Measurements from ENCODE around the gene PAIP2. TPM values are rescaled to one million over a fixed set of nuclear protein-coding genes. Genes with fewer than 3 reads are reported as not detected.

The PAIP2 gene
- total and polyA plus RNA-seq, 7 experiments from 2014 or later: 88.8 to 417 (median 119) TPM

DNA sequence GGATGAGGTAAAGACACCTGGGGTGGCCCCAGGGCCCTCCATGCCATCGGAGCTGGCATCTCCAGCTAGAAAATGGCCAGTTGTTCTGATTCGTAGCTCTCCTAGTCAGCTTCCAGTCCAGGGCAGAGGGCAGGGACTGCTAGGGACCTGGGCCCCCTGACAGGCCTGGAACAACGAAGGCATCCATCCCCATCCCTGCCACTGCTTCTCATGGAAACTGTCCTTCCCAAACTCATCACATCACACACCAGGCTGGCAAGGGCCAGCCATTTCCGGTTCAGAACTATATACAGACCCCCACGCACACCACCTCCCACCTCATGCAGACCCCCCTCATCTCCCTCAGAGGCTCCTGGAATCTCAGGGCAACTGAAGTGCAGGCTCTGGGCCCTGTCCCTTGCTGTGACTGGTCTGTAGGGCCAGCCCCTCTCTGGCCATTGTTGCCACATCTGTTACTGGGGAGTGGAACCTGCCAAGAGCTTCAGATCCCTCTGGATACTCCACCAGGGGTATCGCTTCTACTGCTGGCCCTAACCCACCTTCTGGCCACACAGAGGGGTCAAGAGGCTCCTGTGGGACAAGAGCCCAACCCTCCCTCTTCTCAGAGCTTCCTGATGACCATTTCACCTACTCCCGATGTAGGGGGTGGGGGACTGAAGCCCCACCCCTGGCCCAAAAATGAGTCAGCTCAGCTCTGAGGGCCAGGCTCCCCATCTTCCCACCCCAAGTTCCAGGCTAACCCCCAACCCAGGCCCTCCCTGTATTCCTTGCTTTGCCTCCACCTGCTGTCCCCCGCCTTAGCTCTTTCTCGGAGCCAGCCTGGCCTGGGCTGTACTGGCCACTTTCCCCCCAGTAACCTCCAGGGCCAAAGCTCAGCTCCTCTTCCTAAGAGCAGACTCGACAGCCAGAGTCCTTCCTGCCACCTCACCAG lies 49.2 kb downstream of the PAIP2 start:
- Histone ChIP-seq H3K36me3 (ENCODE audit: control insufficient read depth in 2 of 3, insufficient read depth in 3 of 3, low read length in 3 of 3) (peaks cover 0 to 6% (median 0%) of the 10 kb centered on the region in 3 experiments), H3K9me3 (ENCODE audit: control insufficient read depth in 2 of 3, low read length in 3 of 3) (no peaks in the 10 kb centered on the region), H3K4me3 (ENCODE audit: low read length) (no peak overlapping the region), H3K4me1 (ENCODE audit: control insufficient read depth in 2 of 2, insufficient read depth in 2 of 2, low read length in 2 of 2) (peaks cover 5 to 34% of the 10 kb centered on the region in 2 donors), H3K27me3 (ENCODE audit: control insufficient read depth in 2 of 2, insufficient read depth in 2 of 2, low read length in 2 of 2) (no peaks in the 10 kb centered on the region), H3K27ac (ENCODE audit: low read depth, low read length) (no peak overlapping the region)
- ChIA-PET POLR2A (interaction anchor here (0.6 to 4.6 kb wide), 2 partner anchors 13 to 304 kb away, joined by 4 to 24 read pairs; partner anchors contain the start of gene SPATA24), CTCF (interaction anchor here (0.6 to 1.3 kb wide), 7 partner anchors 13 to 934 kb away, joined by 3 to 4 read pairs (median 3); partner anchors contain the start of gene SPATA24)
- peaks cover 14 to 59% (median 34%) of the 10 kb centered on the region in 7 donors for H3K4me1 Mint-ChIP-seq
- ATAC-seq: no peak
- intact Hi-C loops (cut with micrococcal nuclease): loop anchor here (1.0 to 10.0 kb wide), 4 partner anchors 170 to 926 kb away; partner anchors contain the start of genes CTNNA1 (in 1 of the 2), EGR1 (in 1 of the 2) and UBE2D2 (in 1 of the 2)
- no peaks in the 10 kb centered on the region for H3K9me3 Mint-ChIP-seq
- no peaks in the 10 kb centered on the region for H3K27me3 Mint-ChIP-seq
- DNase-seq: no peak
- peak overlapping the region; percentile 56 to 96 (median 82) for H3K4me3 Mint-ChIP-seq
- H3K36me3 Mint-ChIP-seq: peaks cover 0 to 16% (median 0%) of the 10 kb centered on the region in 5 donors
- peak overlapping the region in 7 of 9 donors; percentile 14 to 99 (median 74) for H3K27ac Mint-ChIP-seq

DNA sequence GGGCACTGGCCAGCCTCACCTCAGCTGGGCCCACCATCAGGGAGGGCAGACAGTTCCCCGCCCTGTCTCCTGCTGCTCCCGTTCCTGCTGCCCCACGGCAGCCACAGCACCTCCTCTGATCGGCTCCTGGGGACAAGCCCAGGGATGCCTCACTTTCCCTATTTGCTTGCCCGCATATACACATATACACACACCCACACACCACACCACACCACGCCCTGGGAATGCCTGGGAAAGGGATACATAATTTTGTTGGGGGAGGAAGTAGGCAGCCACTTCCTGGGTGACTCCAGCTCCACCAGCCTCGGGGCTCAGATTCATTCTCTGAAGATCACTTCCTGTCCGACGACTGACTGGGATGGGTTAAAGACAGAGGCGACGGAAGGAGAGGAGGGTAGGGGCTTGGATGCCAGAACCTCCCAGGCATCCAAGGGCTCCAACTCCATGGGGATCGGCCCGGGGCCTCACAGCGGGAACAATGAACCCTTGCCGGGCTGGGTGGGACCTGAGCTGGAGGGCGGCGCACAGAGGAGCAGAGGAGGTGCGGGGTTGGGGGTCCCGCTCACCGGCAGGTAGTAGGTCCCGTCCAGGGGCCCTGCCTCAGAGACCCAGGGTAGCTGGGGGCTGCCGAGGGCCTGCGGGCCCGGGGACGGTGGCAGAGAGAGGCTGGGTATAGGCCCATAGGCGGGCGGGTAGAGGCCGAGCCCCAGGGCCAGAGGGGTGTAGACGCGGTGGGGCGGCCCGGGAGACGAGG lies 50.1 kb downstream of the PAIP2 start:
- CTCF ChIA-PET: interaction anchor here (0.6 to 1.3 kb wide), 6 partner anchors 12 to 935 kb away, joined by 3 to 4 read pairs (median 3); partner anchors contain the start of gene SPATA24
- peaks cover 5 to 34% of the 10 kb centered on the region in 2 donors for H3K4me1 ChIP-seq (ENCODE audit: control insufficient read depth in 2 of 2, insufficient read depth in 2 of 2, low read length in 2 of 2)

DNA sequence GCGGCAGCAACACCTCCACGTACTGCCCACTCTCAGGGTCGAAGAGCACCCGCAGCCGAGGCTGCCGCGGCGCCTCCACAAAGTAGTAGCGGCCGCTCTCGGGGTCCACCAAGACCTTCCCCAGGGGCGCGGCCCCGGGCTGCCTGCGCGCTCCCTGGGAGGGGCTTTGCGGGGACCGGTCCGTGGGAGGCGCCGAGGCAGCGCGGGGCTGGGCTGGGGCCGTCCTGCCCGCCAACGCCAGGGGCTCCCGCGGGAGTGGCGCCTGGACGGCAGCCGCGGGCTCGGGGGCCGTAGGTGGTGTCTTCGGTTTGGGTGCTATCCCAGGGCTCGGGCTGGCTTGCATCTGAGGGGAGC lies 50.6 kb downstream of the PAIP2 start:
- peak overlapping the region in 1 of 9 donors; percentile 99 for H3K27ac Mint-ChIP-seq
- H3K36me3 Mint-ChIP-seq: peaks cover 0 to 15% (median 0%) of the 10 kb centered on the region in 5 donors
- H3K4me1 Mint-ChIP-seq: peaks cover 12 to 60% (median 23%) of the 10 kb centered on the region in 7 donors

More for the DNA sequence above, 50.1 kb downstream of the PAIP2 start:
- Histone ChIP-seq H3K4me3 (ENCODE audit: low read length) (peak overlapping the region; percentile 76), H3K27ac (ENCODE audit: low read depth, low read length) (no peak overlapping the region), H3K9me3 (ENCODE audit: control insufficient read depth in 2 of 3, low read length in 3 of 3) (no peaks in the 10 kb centered on the region), H3K36me3 (ENCODE audit: control insufficient read depth in 2 of 3, insufficient read depth in 3 of 3, low read length in 3 of 3) (peaks cover 0 to 6% (median 0%) of the 10 kb centered on the region in 3 experiments), H3K27me3 (ENCODE audit: control insufficient read depth in 2 of 2, insufficient read depth in 2 of 2, low read length in 2 of 2) (no peaks in the 10 kb centered on the region)
- Mint-ChIP-seq H3K4me3 (peak overlapping the region; percentile 56 to 96 (median 82)), H3K27me3 (no peaks in the 10 kb centered on the region), H3K9me3 (no peaks in the 10 kb centered on the region), H3K27ac (peak overlapping the region in 8 of 9 donors; percentile 19 to 99 (median 73)), H3K4me1 (peaks cover 12 to 59% (median 25%) of the 10 kb centered on the region in 7 donors), H3K36me3 (peaks cover 0 to 13% (median 0%) of the 10 kb centered on the region in 5 donors)
- peak; percentile 4 for ATAC-seq
- POLR2A ChIA-PET: interaction anchor here (0.6 to 4.6 kb wide), 2 partner anchors 12 to 303 kb away, joined by 4 to 24 read pairs; partner anchors contain the start of gene SPATA24
- peak in 1 of 9 donors; percentile 51 for DNase-seq
- intact Hi-C loops (cut with micrococcal nuclease): loop anchor here (1.0 to 10.0 kb wide), 10 partner anchors 13 to 927 kb away; partner anchors contain the start of genes PAIP2 (in 2 of the 2), SPATA24 (in 2 of the 2), CTNNA1 (in 1 of the 2) and DNAJC18 (in 1 of the 2)

DNA sequence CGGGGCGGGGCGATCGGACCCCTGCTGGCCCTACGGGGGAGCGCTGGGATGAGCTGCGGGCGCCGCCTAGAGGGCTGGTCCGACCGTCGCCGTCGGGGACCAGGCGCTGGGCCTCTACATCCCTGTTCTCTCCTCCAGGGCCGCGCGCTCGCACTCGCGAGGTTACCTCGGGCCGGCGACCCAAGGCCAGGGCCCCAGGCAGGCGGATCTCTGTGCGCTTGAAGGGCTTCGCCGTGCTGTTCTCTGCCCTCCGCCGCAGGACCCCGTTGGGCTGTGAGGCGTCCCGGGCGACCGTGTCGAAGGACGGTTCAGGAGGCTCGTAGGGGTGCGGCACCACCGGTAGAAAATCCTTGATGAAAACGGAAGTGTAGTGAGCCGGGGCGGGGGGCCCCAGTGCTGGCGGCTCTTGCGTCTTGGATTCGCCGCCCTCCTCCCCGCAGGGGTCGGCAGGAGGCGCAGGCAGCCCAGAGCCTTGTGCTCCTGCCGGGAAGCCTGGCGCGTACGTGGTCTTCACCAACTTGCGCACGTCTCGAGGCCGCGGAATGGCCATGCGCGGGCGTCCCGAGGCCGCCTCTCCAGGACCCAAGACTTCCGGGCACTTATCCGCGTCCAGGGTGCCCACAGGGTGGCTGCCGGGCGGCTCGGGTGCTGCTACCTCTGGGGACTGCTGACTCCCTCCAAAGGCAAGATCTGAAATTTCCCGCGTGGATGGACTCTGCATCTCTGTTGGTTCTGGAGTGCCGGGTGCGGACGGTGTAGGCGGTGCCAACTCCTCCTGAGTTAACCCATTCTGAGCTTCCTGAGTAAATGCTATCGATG lies 51.2 kb downstream of the PAIP2 start:
- ChIA-PET POLR2A (interaction anchor here (4.6 kb wide), 1 partner anchor 11 kb away, joined by 24 read pairs; the partner anchor contains the start of gene SPATA24), CTCF (no interaction called here)
- Mint-ChIP-seq H3K27me3 (no peaks in the 10 kb centered on the region), H3K36me3 (peaks cover 0 to 15% (median 0%) of the 10 kb centered on the region in 5 donors), H3K4me1 (peaks cover 12 to 61% (median 23%) of the 10 kb centered on the region in 7 donors), H3K4me3 (peak overlapping the region; percentile 87 to 97 (median 90)), H3K9me3 (no peaks in the 10 kb centered on the region), H3K27ac (peak overlapping the region in 6 of 9 donors; percentile 7 to 97 (median 59))
- peak; percentile 82 for ATAC-seq
- Histone ChIP-seq H3K4me3 (ENCODE audit: low read length) (peak overlapping the region; percentile 76), H3K27me3 (ENCODE audit: control insufficient read depth in 2 of 2, insufficient read depth in 2 of 2, low read length in 2 of 2) (no peaks in the 10 kb centered on the region), H3K9me3 (ENCODE audit: control insufficient read depth in 2 of 3, low read length in 3 of 3) (no peaks in the 10 kb centered on the region), H3K4me1 (ENCODE audit: control insufficient read depth in 2 of 2, insufficient read depth in 2 of 2, low read length in 2 of 2) (peaks cover 5 to 34% of the 10 kb centered on the region in 2 donors), H3K36me3 (ENCODE audit: control insufficient read depth in 2 of 3, insufficient read depth in 3 of 3, low read length in 3 of 3) (peaks cover 0 to 6% (median 0%) of the 10 kb centered on the region in 3 experiments), H3K27ac (ENCODE audit: low read depth, low read length) (peak overlapping the region; percentile 17)
- DNase-seq: peak; percentile 39 to 87 (median 60)
- intact Hi-C loops (cut with micrococcal nuclease): loop anchor here (1.0 to 10.0 kb wide), 10 partner anchors 11 to 928 kb away; partner anchors contain the start of genes PAIP2 (in 2 of the 2), SPATA24 (in 2 of the 2), CTNNA1 (in 1 of the 2) and DNAJC18 (in 1 of the 2)

More for the DNA sequence above, 50.6 kb downstream of the PAIP2 start:
- intact Hi-C loops (cut with micrococcal nuclease): loop anchor here (1.0 to 10.0 kb wide), 10 partner anchors 12 to 928 kb away; partner anchors contain the start of genes PAIP2 (in 2 of the 2), SPATA24 (in 2 of the 2), CTNNA1 (in 1 of the 2) and DNAJC18 (in 1 of the 2)
- POLR2A ChIA-PET: interaction anchor here (4.6 kb wide), 1 partner anchor 11 kb away, joined by 24 read pairs; the partner anchor contains the start of gene SPATA24
- Mint-ChIP-seq H3K4me3 (peak overlapping the region; percentile 87 to 97 (median 90)), H3K9me3 (no peaks in the 10 kb centered on the region), H3K27me3 (no peaks in the 10 kb centered on the region)
- Histone ChIP-seq H3K27ac (ENCODE audit: low read depth, low read length) (no peak overlapping the region), H3K36me3 (ENCODE audit: control insufficient read depth in 2 of 3, insufficient read depth in 3 of 3, low read length in 3 of 3) (peaks cover 0 to 6% (median 0%) of the 10 kb centered on the region in 3 experiments), H3K4me1 (ENCODE audit: control insufficient read depth in 2 of 2, insufficient read depth in 2 of 2, low read length in 2 of 2) (peaks cover 5 to 34% of the 10 kb centered on the region in 2 donors), H3K27me3 (ENCODE audit: control insufficient read depth in 2 of 2, insufficient read depth in 2 of 2, low read length in 2 of 2) (no peaks in the 10 kb centered on the region), H3K4me3 (ENCODE audit: low read length) (peak overlapping the region; percentile 76), H3K9me3 (ENCODE audit: control insufficient read depth in 2 of 3, low read length in 3 of 3) (no peaks in the 10 kb centered on the region)
- ATAC-seq: peak; percentile 39
- CTCF ChIA-PET: no interaction called here
- DNase-seq: no peak

DNA sequence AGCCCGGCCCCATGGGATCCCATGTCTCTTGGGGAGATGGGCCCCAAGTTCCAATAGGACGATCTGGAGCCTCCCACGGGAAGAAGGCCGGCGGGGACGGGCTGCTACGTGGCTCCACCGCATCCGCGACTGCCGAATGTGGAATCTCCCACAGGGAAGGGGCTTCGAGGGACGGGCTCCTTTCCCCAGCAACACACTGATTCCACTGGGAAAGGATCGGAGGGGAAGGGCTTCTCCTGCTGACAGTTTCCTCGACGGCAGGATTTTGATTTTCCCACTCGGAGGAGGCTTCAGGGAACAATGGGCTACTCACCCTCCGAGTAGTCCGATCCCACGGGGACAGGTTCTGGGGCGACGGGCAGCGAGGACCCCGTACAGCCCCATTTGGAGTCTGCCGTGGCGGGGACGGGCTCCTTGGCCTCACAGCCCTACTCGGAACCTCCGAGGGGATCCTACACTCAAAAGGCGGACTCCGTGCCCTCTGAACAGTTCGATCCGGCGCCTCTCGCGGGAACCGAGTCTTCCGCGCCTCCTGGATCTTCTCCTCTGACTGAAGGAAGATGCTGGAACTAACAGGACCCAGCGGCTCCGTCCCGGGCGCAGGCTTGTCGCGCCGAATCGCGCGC lies 52.0 kb downstream of the PAIP2 start:
- Mint-ChIP-seq H3K4me3 (peak overlapping the region; percentile 87 to 97 (median 90)), H3K4me1 (peaks cover 12 to 56% (median 23%) of the 10 kb centered on the region in 7 donors), H3K36me3 (peaks cover 0 to 15% (median 0%) of the 10 kb centered on the region in 5 donors), H3K27ac (peak overlapping the region in 6 of 9 donors; percentile 7 to 97 (median 30)), H3K27me3 (no peaks in the 10 kb centered on the region), H3K9me3 (no peaks in the 10 kb centered on the region)
- ChIA-PET CTCF (no interaction called here), POLR2A (interaction anchor here (1.1 to 4.6 kb wide), 4 partner anchors 10 to 100 kb away, joined by 3 to 24 read pairs (median 4); partner anchors contain the start of genes MATR3, PAIP2 and SPATA24)
- Histone ChIP-seq H3K4me3 (ENCODE audit: low read length) (peak overlapping the region; percentile 76), H3K9me3 (ENCODE audit: control insufficient read depth in 2 of 3, low read length in 3 of 3) (no peaks in the 10 kb centered on the region), H3K4me1 (ENCODE audit: control insufficient read depth in 2 of 2, insufficient read depth in 2 of 2, low read length in 2 of 2) (peaks cover 5 to 34% of the 10 kb centered on the region in 2 donors), H3K27me3 (ENCODE audit: control insufficient read depth in 2 of 2, insufficient read depth in 2 of 2, low read length in 2 of 2) (no peaks in the 10 kb centered on the region), H3K36me3 (ENCODE audit: control insufficient read depth in 2 of 3, insufficient read depth in 3 of 3, low read length in 3 of 3) (peaks cover 0 to 6% (median 0%) of the 10 kb centered on the region in 3 experiments), H3K27ac (ENCODE audit: low read depth, low read length) (peak overlapping the region; percentile 17)
- intact Hi-C loops (cut with micrococcal nuclease): loop anchor here (2.0 to 10.0 kb wide), 5 partner anchors 45 to 929 kb away; partner anchors contain the start of genes CTNNA1 (in 1 of the 2), DNAJC18 (in 1 of the 2), EGR1 (in 1 of the 2) and MATR3 (in 1 of the 2)
- ATAC-seq (no peak), DNase-seq (peak in 2 of 9 donors; percentile 13)
